Measurements from ENCODE around the gene PRSS53. TPM values are rescaled to one million over a fixed set of nuclear protein-coding genes. Genes with fewer than 3 reads are reported as not detected.

Gene PRSS53
- total RNA-seq, 4 donors from 2014 or later = 0.25 to 4.4 (median 2.6) TPM

DNA sequence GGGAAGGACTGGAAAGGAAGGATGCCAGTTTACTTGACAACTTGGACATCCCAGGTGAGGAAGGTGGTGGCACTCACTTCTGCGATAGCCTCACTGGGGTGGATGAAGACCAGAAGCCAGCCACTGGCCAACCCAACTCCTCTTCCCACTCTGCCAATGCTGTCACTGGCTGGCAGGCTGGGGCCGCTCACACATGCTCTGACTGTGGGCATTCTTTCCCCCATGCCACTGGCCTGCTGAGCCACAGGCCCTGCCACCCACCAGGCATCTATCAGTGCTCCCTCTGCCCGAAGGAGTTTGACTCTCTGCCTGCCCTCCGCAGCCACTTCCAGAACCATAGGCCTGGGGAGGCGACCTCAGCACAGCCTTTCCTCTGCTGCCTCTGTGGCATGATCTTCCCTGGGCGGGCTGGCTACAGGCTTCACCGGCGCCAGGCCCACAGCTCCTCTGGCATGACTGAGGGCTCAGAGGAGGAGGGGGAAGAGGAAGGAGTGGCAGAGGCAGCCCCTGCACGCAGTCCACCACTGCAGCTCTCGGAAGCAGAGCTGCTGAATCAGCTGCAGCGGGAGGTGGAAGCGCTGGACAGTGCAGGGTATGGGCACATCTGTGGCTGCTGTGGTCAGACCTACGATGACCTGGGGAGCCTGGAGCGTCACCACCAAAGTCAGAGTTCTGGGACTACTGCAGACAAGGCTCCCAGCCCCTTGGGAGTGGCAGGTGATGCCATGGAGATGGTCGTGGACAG is 10.0 kb downstream of the PRSS53 start:
- no peak for ATAC-seq
- no peak overlapping the region for H3K4me3 ChIP-seq
- H3K27me3 ChIP-seq = no peaks in the 10 kb centered on the region
- no peaks in the 10 kb centered on the region for H3K9me3 ChIP-seq
- TF ChIP-seq, protein P1, sequence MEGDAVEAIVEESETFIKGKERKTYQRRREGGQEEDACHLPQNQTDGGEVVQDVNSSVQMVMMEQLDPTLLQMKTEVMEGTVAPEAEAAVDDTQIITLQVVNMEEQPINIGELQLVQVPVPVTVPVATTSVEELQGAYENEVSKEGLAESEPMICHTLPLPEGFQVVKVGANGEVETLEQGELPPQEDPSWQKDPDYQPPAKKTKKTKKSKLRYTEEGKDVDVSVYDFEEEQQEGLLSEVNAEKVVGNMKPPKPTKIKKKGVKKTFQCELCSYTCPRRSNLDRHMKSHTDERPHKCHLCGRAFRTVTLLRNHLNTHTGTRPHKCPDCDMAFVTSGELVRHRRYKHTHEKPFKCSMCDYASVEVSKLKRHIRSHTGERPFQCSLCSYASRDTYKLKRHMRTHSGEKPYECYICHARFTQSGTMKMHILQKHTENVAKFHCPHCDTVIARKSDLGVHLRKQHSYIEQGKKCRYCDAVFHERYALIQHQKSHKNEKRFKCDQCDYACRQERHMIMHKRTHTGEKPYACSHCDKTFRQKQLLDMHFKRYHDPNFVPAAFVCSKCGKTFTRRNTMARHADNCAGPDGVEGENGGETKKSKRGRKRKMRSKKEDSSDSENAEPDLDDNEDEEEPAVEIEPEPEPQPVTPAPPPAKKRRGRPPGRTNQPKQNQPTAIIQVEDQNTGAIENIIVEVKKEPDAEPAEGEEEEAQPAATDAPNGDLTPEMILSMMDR (IDR thresholded peaks at IDR 0.05) = no peak
- no peak for TF ChIP-seq EP300 (IDR thresholded peaks at IDR 0.05)
- no peak for TF ChIP-seq POLR2A (IDR thresholded peaks at IDR 0.05)
- TF ChIP-seq POLR2AphosphoS5 (IDR thresholded peaks at IDR 0.05) = no peak
- 80 to 85% methylated on average over 3 to 4 of the region's 15 CpGs for WGBS, 2 donors (ENCODE audit: low coverage in 1 of 2)
- peaks cover 0 to 43% (median 10%) of the 10 kb centered on the region in 3 donors for H3K4me1 ChIP-seq
- no peak overlapping the region for H3K27ac ChIP-seq
- peaks cover 0 to 79% of the 10 kb centered on the region in 2 donors for H3K36me3 ChIP-seq

DNA sequence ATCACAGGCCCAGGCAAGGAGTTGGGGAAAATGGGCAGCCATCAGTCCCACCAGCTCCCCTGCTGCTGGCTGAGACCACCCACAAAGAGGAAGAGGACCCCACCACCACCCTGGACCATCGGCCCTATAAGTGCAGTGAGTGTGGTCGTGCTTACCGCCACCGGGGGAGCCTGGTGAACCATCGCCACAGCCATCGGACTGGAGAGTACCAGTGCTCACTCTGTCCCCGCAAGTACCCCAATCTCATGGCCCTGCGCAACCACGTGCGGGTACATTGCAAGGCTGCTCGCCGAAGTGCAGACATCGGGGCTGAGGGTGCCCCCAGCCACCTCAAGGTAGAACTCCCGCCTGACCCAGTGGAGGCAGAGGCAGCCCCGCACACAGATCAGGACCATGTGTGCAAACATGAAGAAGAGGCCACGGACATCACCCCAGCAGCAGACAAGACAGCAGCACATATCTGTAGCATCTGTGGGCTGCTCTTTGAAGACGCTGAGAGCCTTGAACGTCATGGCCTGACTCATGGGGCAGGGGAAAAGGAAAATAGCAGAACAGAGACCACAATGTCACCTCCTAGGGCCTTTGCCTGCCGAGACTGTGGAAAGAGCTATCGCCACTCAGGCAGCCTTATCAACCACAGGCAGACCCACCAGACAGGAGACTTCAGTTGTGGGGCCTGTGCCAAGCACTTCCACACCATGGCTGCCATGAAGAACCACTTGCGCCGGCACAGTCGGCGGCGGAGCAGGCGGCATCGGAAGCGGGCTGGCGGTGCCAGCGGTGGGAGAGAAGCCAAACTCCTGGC is 10.9 kb downstream of the PRSS53 start:
- 91 to 100% methylated on average over 1 to 25 of the region's 30 CpGs for WGBS, 2 donors (ENCODE audit: low coverage in 1 of 2)
- Histone ChIP-seq H3K4me3 (no peak overlapping the region), H3K27ac (no peak overlapping the region), H3K4me1 (peaks cover 0 to 40% (median 11%) of the 10 kb centered on the region in 3 donors), H3K36me3 (peaks cover 0 to 69% of the 10 kb centered on the region in 2 donors), H3K9me3 (no peaks in the 10 kb centered on the region), H3K27me3 (no peaks in the 10 kb centered on the region)
- no peak for ATAC-seq
- no peak for TF ChIP-seq EP300 (IDR thresholded peaks at IDR 0.05)
- no peak for TF ChIP-seq POLR2AphosphoS5 (IDR thresholded peaks at IDR 0.05)
- TF ChIP-seq POLR2A (IDR thresholded peaks at IDR 0.05) = no peak
- TF ChIP-seq, protein P1 (IDR thresholded peaks at IDR 0.05) = no peak

GRCh38 chr16:31077024-31077423 is 11.7 kb downstream of the PRSS53 start:
- Histone ChIP-seq H3K36me3 (peaks cover 0 to 61% of the 10 kb centered on the region in 2 donors), H3K4me1 (peaks cover 5 to 40% (median 16%) of the 10 kb centered on the region in 3 donors), H3K4me3 (no peak overlapping the region), H3K27me3 (no peaks in the 10 kb centered on the region), H3K9me3 (no peaks in the 10 kb centered on the region), H3K27ac (no peak overlapping the region)
- TF ChIP-seq EP300 (IDR thresholded peaks at IDR 0.05) (no peak), POLR2AphosphoS5 (IDR thresholded peaks at IDR 0.05) (no peak), POLR2A (IDR thresholded peaks at IDR 0.05) (no peak)
- ATAC-seq = no peak
- 98% methylated on average over 7 of the region's 13 CpGs; no CpG with 5 or more reads in 1 of the 2 donors for WGBS, 2 donors (ENCODE audit: low coverage in 1 of 2)

DNA sequence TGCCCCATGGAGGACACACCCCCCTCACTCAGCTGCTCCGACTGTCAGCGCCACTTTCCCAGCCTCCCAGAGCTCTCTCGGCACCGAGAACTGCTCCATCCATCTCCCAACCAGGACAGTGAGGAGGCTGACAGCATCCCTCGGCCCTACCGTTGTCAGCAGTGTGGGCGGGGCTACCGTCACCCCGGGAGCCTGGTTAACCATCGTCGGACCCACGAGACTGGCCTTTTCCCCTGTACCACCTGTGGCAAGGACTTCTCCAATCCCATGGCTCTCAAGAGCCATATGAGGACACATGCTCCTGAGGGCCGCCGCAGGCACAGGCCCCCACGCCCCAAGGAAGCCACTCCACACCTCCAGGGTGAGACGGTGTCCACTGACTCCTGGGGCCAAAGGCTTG is 12.4 kb downstream of the PRSS53 start:
- H3K27ac ChIP-seq = no peak overlapping the region
- H3K9me3 ChIP-seq = no peaks in the 10 kb centered on the region
- no peak overlapping the region for H3K4me3 ChIP-seq
- TF ChIP-seq EP300 (IDR thresholded peaks at IDR 0.05) (no peak), POLR2A (IDR thresholded peaks at IDR 0.05) (no peak), POLR2AphosphoS5 (IDR thresholded peaks at IDR 0.05) (no peak)
- TF ChIP-seq, protein P1 (IDR thresholded peaks at IDR 0.05) = no peak
- H3K27me3 ChIP-seq = no peaks in the 10 kb centered on the region
- peaks cover 5 to 40% (median 17%) of the 10 kb centered on the region in 3 donors for H3K4me1 ChIP-seq
- no peak for ATAC-seq
- H3K36me3 ChIP-seq = peaks cover 0 to 54% of the 10 kb centered on the region in 2 donors
- no CpG with 5 or more reads among the region's 16 CpGs for WGBS, 2 donors (ENCODE audit: low coverage in 1 of 2)

DNA sequence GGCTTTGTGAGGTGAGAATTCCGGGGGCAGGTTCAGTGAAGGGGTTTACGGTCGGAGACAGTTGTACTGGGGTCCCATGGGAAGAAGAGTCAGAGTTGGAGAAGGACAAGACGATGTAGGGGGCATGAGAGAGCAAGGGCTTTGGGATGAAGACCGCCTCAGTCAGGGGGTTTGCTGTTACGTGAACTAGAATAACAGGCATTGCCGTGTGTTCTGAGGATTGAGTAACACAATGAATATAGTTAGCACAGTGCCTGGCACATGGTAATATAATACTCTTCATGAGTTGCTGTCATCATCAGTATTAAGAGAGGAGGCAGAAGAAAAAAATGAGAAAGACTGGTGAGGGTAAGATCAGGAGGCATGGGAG is 13.9 kb downstream of the PRSS53 start:
- no peak for ATAC-seq
- WGBS, 2 donors (ENCODE audit: low coverage in 1 of 2) = 0 to 1% methylated on average over 5 to 7 of the region's 7 CpGs
- Histone ChIP-seq H3K27me3 (no peaks in the 10 kb centered on the region), H3K4me1 (peaks cover 5 to 39% (median 17%) of the 10 kb centered on the region in 3 donors), H3K4me3 (peak overlapping the region; percentile 78 to 89), H3K27ac (peak overlapping the region; percentile 95 to 98 (median 96)), H3K9me3 (no peaks in the 10 kb centered on the region), H3K36me3 (peaks cover 0 to 39% of the 10 kb centered on the region in 2 donors)
- no peak for TF ChIP-seq POLR2AphosphoS5 (IDR thresholded peaks at IDR 0.05)

Measured in gastroesophageal sphincter (tissue), 4 donors.